NOMO-1 treated with dmso at 0.1 percent for 144 hours (cell line): ENCODE results near the gene MYO1B.
A peak's percentile ranks its signal among the peaks of the same experiment; 100 is the strongest.

Experiments
- DNase-seq: peaks from one replicate; lab custom pipeline; 2025; ENCODE audit not compliant: unreplicated experiment; lab: John Stamatoyannopoulos, UW

MYO1B gene

DNA sequence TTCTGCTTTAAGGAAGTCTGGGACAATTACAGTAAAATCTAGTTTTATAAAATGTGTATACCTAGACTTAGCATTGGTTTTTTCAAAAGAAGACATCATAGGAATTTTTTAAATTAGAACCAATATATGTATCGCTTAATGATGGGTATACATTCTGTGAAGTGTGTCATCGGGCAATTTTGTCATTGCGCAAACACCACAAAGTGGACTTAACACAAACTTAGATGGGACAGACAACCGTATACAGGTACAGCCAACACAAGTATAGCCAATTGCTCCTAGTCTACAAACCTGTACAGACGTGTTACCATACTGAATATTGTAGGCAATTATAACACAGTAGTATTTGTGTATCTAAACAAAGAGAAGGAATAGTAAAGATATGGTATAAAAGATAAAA is 12.7 kb downstream of the MYO1B start:
- DNase-seq, result no peak

DNA sequence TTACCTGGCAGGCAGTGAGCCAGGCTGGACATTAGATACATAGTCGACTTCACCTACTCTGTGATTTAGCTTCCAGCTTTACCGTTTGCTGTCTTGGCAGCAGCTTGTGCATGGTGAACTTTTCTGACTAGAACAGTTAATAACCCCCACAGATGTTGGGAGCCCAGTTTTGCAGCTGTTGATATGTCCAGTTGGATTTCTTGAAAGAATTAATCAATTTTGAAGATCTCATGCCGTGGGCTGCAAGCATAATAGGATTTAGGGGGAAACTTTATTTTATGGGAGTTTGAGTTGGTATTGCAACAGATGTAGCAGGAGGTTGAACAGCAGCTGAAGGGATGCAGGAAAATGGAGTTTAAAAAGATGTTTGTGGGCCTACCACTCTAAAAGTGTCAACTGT is 13.8 kb downstream of the MYO1B start:
- DNase-seq, result no peak

DNA sequence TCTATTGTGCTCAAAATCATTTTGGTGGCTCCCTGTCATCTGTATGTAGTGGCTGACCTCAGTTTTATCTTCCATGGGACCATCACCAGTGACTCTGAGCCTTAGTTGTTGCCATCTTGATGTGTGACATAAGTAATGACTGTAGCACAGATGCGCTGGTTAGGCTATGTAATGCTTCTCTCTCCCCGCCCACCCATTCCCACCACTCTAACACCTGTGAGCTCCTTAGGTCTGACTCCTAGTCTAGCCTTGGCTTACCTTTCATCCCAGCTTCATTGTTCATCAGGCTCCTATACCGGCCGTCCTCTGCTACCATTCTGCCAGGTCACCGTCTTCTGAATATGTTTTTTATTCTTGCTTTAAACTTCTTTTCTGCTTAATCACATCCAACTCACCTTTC is 17.2 kb downstream of the MYO1B start:
- no peak for DNase-seq

DNA sequence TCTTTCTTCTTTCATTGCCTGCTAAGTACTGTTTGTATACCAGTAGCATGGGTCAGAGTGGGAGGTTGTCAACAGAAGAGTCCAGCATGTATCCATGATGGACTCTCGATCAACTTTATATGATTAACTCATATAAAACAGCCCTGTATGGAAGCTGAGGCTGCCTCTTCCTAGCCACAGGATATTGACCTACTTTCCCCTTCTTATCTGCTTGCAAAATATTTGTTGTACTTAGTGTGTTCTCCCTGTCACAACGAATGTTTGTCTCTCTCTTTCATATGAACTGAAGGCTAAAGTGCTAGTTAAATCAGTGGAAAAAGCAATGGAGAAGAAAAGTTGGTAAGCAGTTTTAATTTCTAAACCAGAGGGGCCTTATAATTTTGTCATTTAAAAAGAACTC is 17.8 kb downstream of the MYO1B start:
- no peak for DNase-seq

DNA sequence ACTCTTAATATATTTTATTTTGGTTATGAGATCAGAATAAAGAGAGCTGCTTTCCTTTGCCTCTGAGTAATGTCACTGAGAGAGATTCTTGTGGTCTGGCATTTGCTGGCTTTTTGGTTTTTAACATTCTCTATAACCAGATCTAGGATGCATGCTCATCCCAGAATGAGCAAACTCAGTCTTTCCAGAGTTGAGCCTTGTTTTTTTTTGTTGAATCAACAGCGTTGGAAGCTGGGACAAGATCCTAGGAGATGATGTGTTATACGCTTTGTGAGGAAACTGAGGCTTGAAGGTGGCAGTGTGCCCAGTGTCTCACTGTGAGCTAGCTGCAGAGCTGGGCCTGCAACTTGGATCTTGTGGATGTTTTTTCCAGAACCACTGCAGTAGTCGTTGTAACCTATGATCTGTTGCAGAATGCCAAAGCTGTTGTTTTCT is 19.5 kb downstream of the MYO1B start:
- DNase-seq, result no peak

DNA sequence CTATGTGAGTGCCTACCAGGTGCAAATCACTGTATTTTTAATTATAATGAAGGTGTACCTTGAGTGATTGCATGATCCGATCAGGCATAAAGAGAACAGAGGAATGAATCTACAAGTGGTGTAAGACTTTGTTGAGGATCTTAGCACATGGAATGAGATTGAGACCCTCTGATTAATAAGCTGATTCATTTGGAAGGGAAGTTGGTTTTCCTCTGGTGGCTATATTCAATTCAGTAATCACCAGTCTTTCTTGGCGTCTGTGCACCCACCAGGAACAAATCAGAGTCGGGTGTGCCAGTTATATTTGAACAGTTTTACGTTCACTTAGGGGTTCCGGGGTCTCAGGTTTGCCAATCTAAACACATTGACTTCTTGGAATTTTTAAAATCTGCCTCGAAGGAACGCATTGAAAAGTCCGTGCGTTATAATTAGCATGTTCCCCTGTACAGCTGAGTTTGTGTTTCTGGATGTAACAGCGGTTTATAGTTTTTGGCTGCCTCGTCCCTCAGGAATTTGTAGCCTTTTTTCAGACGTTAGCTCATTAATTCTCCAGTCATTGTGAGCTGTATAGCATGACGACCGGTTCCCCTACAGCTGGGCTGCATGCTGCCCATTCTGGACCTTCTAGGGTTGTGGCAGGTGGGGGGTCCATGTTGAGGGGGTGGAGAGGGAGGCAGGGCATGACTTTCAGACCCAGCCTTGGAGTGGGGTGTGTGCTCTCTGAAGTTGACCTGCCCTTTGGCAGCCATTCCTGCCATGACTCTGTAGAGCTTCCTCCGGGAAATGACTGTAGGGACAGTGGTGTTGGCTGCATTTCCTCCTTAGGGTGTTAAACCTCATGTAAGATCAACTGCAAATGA is 20.3 kb downstream of the MYO1B start:
- DNase-seq, result no peak

DNA sequence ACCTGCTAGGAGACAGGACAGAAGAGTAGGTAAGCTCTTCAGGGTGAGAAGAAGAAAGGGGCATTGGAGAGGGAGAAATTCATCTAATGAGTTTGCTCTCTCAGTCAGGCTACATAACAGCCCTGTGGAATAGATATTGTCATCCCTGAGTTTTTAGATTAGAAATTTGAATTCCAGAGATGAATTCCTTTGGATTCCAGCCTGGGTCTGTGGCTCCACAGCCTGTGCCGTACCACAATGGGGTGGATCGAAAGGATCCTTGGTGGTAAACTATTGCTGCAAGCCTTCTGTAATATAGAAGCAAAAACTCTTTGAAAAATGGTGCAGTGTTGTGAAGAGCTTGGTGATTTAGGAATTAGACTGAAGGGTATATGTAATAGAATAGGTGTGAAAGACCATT is 21.0 kb downstream of the MYO1B start:
- no peak for DNase-seq

DNA sequence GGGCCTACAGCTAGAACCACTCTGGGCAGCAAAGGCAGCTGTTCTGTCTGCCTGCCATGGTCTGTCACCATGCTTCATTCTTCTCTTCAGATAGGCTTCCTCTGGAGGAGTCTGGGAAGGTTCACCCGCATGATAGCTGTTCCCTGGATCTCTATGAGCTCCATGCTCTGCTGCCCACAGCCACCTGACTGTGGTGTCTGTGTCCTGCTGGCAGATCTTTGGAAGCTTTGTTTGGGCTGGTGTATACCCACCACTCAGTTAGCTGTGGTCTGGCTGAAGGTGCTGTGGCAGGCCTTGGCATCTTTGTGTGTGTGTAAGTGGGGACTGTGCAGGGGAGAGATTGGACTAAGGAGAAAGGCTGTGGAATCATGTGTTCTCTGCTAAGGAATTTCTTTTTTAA is 23.4 kb downstream of the MYO1B start:
- DNase-seq, result no peak

DNA sequence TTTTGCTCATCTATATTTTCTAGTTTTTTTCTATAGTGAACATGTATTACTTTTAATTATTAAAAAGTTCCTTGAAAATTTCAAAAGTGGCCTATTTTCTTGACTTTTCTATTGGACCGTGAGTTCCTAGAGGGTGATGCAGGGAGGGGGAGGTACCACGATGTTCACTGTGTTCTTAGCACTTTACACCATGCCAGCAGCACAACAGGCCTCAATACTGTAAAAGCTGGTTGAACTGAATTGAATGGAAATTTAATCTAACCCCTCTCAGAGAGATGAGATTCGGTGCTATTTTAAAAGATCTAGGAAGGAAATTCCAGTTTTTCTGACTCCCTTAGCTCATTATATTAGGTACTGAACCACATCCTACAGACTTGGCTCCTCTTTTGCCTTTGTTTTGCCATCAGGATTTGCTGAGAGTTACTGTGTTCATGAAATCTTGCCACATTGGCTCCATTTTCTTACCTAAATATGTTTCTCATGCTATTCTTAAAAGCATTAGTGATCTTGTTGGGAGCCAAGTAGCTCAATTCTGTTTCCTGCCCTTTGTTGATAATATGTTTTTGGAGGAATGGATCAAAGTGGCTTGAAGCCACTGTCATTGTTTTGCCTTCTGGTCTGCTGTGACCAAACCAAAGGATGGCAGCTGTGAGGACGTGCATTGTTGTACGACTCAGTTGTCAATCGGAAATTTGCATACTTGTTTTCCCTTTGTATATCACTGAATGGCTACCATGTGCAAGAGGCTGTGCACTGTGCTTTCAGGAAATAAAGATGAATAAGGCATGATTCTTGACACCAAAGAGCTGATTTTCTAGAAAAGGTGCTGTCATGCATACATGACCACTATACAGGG is 25.3 kb downstream of the MYO1B start:
- DNase-seq, result no peak

DNA sequence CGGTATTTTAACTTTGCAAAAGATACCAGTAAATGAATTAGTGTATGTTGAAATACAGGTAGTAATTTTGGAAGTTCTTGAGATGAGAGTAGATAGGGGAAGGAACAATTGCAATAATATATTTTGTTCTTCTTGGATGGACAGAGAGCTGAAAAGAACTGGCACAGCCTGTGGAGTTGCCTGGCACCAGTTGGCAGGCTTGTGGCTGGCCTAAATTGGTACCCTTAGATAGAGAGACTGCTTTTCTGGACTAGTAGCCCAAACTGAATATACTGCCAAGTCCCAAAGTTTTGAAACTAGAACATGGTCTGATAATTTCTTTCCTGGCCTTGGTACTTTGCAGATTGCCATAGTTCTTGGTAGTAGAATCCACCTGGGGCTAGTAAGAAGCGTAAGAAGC is 26.9 kb downstream of the MYO1B start:
- no peak for DNase-seq

DNA sequence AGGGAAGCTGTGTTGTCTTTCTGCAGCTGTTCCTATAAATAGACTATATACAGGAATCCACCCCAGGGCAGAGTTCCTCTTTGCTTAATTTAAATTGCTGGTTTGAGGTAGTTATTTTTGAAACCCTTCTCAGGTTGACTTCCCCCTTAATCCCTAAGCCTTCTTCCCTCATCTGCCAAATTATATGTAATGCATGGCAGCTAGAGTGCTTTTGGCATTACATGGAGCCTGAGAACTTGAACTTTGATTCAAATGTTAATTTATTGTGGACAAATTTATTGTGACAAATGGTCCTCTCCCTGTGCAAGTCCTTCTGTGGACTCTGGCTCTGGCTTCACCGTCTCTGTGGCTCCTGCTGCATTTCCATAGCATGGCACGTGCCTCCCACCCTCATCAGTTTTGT is 29.2 kb downstream of the MYO1B start:
- peak; percentile 44 for DNase-seq

DNA sequence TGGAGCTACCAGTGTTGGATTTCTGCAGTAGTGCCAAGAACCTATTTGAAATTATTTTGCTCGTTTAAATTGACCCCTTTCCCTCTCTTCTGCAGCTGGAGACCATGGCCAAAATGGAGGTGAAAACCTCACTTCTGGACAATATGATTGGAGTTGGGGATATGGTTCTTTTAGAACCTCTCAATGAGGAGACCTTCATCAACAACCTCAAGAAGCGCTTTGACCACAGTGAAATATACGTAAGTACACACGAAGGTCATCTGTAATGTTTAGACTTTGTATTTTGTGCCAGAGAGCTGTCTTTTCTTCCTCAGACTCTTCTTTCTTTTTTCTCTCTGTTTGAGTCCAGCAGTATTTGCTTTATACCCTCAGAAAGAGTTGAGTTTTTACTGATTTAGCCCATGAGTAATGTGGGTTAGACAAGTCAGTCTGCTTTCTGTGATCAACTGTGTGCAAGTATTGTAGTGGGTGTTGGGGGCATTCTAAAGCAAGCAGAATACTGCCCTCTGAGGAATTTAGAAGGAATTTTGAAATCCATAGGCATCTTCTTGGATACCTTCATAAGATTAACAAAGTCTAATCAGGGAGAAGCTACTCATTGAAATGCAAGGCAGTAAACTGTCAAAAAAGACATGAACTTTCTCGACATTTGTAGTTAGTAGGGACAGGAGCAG is 31.7 kb downstream of the MYO1B start:
- DNase-seq, result no peak

DNA sequence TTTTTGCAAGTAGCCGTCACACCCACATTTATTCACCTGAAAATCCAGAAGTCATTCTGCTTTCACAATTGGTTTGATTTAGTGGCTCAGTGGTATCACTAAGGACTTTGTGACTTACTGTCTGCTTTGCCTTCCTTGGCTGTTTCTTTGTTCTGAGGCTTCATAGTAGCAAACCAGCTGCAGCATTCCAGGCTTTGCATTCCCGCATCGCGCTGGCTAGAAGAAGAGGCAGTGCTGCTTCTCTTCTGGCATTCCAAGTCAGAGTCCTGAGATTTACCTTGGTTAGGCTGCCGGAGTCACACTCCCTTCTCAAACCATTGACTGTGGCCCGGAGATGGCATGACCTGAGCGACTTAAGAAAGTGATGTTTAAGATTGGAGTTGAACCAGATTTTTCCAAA is 35.1 kb downstream of the MYO1B start:
- DNase-seq, result no peak

DNA sequence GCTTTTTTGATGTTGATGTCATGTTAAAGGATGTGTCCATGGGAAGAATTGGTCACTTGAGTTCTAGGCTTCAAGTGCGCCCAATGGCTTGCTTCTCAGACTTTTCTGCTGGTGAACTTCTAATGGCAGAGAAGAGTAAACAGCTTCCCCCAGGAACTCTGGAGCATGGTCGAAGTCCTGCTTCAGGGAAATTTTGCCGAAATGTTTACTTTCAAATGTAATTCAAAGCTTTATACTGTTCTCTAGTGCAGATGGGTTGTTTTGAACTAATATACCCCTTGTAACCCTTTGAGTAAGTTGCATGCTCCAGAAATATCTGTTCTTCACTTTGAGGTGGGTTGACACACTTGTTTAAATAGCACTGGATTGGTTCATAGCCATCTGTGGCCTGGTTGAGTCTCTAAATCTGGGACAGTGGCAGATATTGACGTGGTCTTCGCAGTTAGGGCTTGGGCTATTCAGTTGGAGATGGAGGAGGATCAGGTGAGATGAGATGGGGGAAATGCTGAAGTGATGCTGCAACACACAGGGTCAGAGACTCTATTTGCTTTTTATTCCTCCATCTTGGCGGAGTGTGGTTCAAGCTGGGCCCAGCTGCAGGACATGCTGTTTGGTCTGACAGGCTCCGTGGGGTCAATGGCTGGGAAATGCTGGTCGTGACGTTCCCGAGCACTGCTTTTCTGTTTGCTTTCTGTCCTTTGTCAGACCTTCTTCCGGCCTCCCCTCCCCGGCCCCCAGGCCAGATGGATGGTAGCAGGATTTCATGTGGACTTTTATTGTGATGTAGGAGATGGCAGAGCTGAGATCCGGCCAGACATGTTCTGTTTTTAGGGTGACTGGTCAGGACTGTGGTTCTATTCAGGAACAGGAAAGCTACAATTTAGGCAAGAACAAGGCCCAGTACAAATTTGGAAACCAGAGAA is 35.9 kb downstream of the MYO1B start:
- no peak for DNase-seq

DNA sequence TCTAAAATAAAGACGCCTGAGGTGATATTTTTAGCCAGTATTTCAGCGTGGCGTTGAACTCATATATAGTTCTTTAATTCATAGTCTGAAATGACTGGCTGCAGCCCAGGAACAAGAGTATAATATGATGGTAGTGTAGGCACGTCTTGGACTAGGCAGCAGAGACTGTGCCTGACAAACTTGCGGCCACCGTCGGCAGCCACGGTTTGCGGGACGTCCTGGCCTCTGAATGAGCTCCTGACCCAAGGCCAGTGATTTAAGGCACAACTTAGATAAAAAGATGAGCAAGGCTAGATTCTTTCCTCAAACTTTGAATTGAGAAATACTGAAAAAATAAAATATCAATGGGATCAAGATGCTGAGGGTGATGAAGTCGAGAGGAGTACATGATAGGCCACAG is 40.0 kb downstream of the MYO1B start:
- no peak for DNase-seq

DNA sequence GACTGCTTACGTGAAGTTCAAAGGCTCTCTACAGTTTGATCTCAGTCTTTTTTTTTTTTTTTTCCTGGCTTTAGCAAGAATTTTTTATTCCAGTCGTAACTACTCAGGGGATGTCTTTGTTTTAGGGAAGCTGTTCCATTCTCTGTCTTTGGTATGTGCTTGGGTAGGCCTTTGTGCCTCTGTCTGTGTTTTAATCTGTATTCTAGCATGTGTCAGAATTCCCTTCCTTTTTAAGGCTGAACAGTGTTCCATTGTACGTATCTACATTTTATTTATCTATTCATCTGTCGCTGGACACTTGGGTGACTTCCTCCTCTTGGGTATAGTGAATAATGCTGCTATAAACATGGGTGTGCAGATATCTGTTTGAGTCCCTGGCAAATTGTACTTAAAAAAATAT is 42.6 kb downstream of the MYO1B start:
- no peak for DNase-seq

DNA sequence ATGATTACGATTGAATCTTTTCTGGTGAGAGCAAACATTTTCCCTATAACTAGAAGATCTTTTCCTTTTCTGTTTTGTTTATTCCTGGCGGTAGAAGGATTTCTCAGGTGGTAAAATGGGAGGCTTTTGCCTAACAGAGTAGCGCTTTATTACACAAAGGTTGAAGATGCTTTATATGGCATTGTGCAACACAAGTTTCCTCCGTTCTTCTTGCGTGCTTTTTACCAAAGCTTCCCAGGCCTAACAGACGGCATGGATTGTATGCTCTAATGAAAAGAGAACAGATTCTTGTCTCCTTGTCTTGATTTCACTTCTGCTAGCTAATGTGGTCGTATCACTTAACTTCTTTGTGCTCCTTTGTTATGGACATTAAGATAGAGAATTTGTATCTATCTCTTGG is 43.8 kb downstream of the MYO1B start:
- no peak for DNase-seq

DNA sequence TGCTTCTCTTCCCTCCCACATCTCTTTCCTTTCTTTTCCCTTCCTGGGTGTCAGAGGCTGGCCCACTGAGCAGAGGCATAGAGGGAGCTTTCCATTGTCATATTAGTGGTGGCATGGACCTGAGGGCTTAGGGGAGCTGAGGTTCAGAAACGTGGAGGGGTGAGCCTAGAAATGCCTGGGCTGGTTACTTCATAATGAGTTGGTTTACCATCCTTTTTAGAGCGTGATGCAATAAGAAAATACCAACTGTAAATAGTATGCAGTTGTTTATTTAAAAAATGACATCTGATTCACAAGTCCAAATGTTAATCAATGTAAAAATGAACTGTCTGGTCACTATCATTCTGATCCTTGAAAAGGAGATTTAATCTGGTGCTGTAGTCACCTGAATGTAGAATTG is 46.3 kb downstream of the MYO1B start:
- DNase-seq, result no peak

DNA sequence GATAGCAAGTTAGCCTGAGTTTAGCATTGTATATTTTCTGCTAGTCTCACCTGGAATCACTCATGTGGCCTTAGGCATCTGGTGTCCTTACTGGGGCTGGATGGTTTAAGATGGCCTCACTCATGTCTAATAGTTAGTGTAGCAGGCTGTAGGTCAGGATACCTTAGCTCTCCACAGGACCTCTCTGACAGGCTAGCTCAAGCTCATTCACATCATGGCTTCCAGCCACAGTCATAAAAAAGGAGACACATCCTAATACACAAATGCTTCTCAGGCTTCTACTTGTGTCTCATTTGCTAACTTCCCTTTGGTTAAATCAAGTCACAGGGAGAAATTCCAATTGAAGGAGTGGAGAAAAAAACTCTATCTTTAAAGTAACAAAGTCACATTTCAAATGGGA is 47.7 kb downstream of the MYO1B start:
- no peak for DNase-seq

DNA sequence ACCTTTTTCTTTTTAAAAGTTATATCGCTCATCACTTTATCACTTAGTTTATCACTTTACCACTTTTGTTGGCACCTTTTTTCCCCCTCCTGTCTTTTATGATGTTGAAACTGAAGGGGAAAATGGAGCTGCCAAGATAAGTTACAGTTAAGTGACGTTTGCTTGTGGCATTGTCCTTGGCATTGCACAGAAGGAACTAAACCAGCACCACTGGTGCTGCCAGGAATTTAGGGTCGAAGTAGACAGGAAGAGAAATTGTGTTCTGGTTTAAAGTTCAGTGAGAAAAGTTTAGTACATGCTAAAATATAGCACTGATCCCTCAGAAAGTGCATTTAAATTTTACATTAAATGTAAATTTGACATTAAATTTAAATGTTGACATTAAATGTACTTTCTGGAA is 49.9 kb downstream of the MYO1B start:
- DNase-seq, result no peak
